Keratinocyte (primary cell): Measurements from ENCODE around the gene YAE1. TPM values are rescaled to one million over a fixed set of nuclear protein-coding genes. Genes with fewer than 3 reads are reported as not detected.

Experiments
- DNase-seq: peaks from one replicate; pipeline ENCODE4 v3.0.0-alpha.2; 2011; ENCODE audit warnings: low read depth, missing footprints, low spot score
- FAIRE-seq: peaks from 2 replicates; lab custom pipeline; 2011; peaks lifted over from hg19 to GRCh38; lab: Jason Lieb, UNC
- H2AFZ ChIP-seq: 2 replicates; pipeline ENCODE4 v1.6.0; 2012; ENCODE audit warnings: low read length, control low read depth, inconsistent platforms; ENCODE audit not compliant: control insufficient read depth
- H3K27ac ChIP-seq: 2 replicates; pipeline ENCODE4 v1.5.1; 2011; ENCODE audit warnings: low read length; ENCODE audit not compliant: control insufficient read depth, insufficient read depth
- H3K27me3 ChIP-seq: 3 replicates; pipeline ENCODE4 v1.6.0; 2011; ENCODE audit warnings: low read length; ENCODE audit not compliant: control insufficient read depth, insufficient read depth; ENCODE audit errors: extremely low read depth
- H3K36me3 ChIP-seq, 2 experiments: 2 replicates in 1 of 2; 3 replicates in 1 of 2; pipeline ENCODE4 v1.5.1; 2011; ENCODE audit warnings: low read length in 2 of 2, mild to moderate bottlenecking in 1 of 2; ENCODE audit not compliant: control insufficient read depth in 2 of 2, insufficient read depth in 2 of 2; ENCODE audit errors: extremely low read depth in 1 of 2
- H3K4me1 ChIP-seq: 3 replicates; pipeline ENCODE4 v1.5.1; 2011; ENCODE audit warnings: low read length; ENCODE audit not compliant: control insufficient read depth, insufficient read depth; ENCODE audit errors: extremely low read depth
- H3K4me2 ChIP-seq: 3 replicates; pipeline ENCODE4 v1.6.0; 2011; ENCODE audit warnings: low read depth, low read length; ENCODE audit not compliant: control insufficient read depth, insufficient read depth; ENCODE audit errors: extremely low read depth
- H3K4me3 ChIP-seq, 3 experiments: fragments of 200-600 bp in 1 of 3; sonication (generic) in 1 of 3; 2 replicates in 2 of 3; 3 replicates in 1 of 3; pipeline ENCODE4 v1.5.1; 2011 to 2016; ENCODE audit warnings: low read length in 3 of 3, mild to moderate bottlenecking in 3 of 3, control low read depth in 2 of 3, inconsistent platforms in 1 of 3, low read depth in 1 of 3, mixed read lengths in 1 of 3, mixed run types in 1 of 3, moderate library complexity in 1 of 3; ENCODE audit not compliant: control insufficient read depth in 2 of 3, insufficient read depth in 2 of 3; ENCODE audit errors: extremely low read depth in 1 of 3
- H3K79me2 ChIP-seq: 2 replicates; pipeline ENCODE4 v1.6.0; 2012; ENCODE audit warnings: low read length; ENCODE audit not compliant: control insufficient read depth, insufficient read depth
- H3K9ac ChIP-seq: 3 replicates; pipeline ENCODE4 v1.6.0; 2011; ENCODE audit warnings: low read length; ENCODE audit not compliant: control insufficient read depth, insufficient read depth; ENCODE audit errors: extremely low read depth
- H3K9me1 ChIP-seq: 3 replicates; pipeline ENCODE4 v1.6.0; 2011; ENCODE audit warnings: low read length; ENCODE audit not compliant: control insufficient read depth, insufficient read depth; ENCODE audit errors: extremely low read depth
- H3K9me3 ChIP-seq: 2 replicates; pipeline ENCODE4 v1.5.1; 2012; ENCODE audit warnings: low read depth, low read length; ENCODE audit not compliant: control insufficient read depth
- H4K20me1 ChIP-seq: 3 replicates; pipeline ENCODE4 v1.6.0; 2011; ENCODE audit warnings: low read length; ENCODE audit not compliant: control insufficient read depth, insufficient read depth; ENCODE audit errors: extremely low read depth
- EZH2 ChIP-seq: IDR thresholded peaks from one replicate; pipeline ENCODE4 v1.6.1; 2012; ENCODE audit warnings: inconsistent platforms, mild to moderate bottlenecking, low read length, moderate library complexity
- dilution Hi-C: fragments of 300-500 bp; cut with MboI; formaldehyde crosslinking; loops from one replicate; pipeline ENCODE4 v1.7.0; 2020; ENCODE audit warnings: low sequenced_read_pairs; ENCODE audit not compliant: extremely low pct_ligation_motif_present
- polyA plus RNA-seq, 5 experiments: library from polyadenylated mRNA; depleted of rRNA in 3 of 5; stranded (reverse) in 3 of 5; stranded (forward) in 1 of 5; unstranded in 1 of 5; fragments of >200 nt; gene quantifications; 1 replicate in 1 of 5; 2 replicates in 3 of 5; 3 replicates in 1 of 5; pipeline versions ENCODE4 v1.2.1 to v1.2.3, GENCODE V29; 2011 to 2012; ENCODE audit warnings: missing spikeins in 2 of 5, low read depth in 1 of 5, low replicate concordance in 1 of 5
- TF ChIP-seq, protein P1 (sequence below), 3 experiments: IDR thresholded peaks in 1 of 3; conservative IDR thresholded peaks in 1 of 3; optimal IDR thresholded peaks in 1 of 3; 2 replicates in 2 of 3; 3 replicates in 1 of 3; pipeline versions ENCODE3 to v1.5.1; 2011; ENCODE audit warnings: low read length in 3 of 3, mild to moderate bottlenecking in 3 of 3, moderate library complexity in 2 of 3, control low read depth in 1 of 3, inconsistent platforms in 1 of 3; ENCODE audit not compliant: insufficient read depth in 2 of 3; ENCODE audit errors: extremely low read depth in 1 of 3

YAE1 gene
- polyA plus RNA-seq, 1 donor (not counting 4 experiments of a cell fraction or from before 2014, with no cell fraction given) = 43.7 TPM

DNA sequence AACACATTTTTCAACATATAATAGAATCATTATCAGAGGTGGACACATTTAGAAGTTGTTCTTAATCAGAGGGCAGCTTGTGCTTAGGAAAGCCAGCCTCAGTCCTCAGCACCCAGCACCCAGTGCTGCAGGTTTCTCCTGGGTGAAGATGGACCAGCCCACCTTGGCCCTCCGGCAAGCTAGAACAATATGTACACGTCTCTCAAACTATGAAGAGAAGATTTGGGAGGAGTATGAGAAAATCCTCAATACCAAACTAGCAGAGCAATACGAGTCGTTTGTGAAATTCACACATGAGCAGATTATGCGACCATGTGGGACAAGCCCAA, 43.7 kb downstream of the YAE1 start:
- Histone ChIP-seq H3K4me2 (peak overlapping the region; percentile 64), H2AFZ (peak overlapping the region; percentile 72), H3K9me1 (no peaks in the 10 kb centered on the region), H3K9ac (peak overlapping the region; percentile 74), H3K27ac (peak overlapping the region; percentile 86), H3K36me3 (no peaks in the 10 kb centered on the region), H3K27me3 (no peaks in the 10 kb centered on the region), H3K79me2 (no peaks in the 10 kb centered on the region), H4K20me1 (no peaks in the 10 kb centered on the region), H3K9me3 (no peaks in the 10 kb centered on the region), H3K4me1 (peaks cover 55% of the 10 kb centered on the region), H3K4me3 (peak overlapping the region; percentile 4 to 29 (median 16))
- DNase-seq (no peak), FAIRE-seq (peak; percentile 49)
- dilution Hi-C loops = no loop called here
- no peak for TF ChIP-seq EZH2
- TF ChIP-seq, protein P1, sequence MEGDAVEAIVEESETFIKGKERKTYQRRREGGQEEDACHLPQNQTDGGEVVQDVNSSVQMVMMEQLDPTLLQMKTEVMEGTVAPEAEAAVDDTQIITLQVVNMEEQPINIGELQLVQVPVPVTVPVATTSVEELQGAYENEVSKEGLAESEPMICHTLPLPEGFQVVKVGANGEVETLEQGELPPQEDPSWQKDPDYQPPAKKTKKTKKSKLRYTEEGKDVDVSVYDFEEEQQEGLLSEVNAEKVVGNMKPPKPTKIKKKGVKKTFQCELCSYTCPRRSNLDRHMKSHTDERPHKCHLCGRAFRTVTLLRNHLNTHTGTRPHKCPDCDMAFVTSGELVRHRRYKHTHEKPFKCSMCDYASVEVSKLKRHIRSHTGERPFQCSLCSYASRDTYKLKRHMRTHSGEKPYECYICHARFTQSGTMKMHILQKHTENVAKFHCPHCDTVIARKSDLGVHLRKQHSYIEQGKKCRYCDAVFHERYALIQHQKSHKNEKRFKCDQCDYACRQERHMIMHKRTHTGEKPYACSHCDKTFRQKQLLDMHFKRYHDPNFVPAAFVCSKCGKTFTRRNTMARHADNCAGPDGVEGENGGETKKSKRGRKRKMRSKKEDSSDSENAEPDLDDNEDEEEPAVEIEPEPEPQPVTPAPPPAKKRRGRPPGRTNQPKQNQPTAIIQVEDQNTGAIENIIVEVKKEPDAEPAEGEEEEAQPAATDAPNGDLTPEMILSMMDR (optimal IDR thresholded peaks at IDR 0.05 in 1 of 3, IDR thresholded peaks at IDR 0.05 in 1 of 3, conservative IDR thresholded peaks at IDR 0.05 in 1 of 3; ENCODE audit: extremely low read depth in 1 of 3, insufficient read depth in 2 of 3, low read length in 3 of 3) = no peak

DNA sequence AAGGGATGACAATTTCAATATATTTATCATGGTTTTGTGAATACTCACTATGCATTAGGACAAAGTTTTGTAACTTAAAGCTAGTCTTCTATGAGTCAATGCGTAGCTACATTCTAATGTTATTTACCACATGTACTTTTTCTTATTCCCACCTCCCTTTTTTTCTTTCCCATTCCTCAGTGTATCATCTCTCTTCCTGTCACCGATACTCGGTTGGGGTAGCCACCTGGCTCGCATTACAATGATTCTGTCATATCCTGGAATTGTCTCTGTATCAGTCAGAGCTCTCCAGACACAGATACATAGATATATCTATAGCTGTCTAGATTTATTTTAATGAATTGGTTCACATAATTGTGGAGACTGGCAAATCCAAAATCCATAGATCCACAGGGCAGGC, 47.4 kb downstream of the YAE1 start:
- H3K9ac ChIP-seq = no peak overlapping the region
- no peak for TF ChIP-seq EZH2
- H3K79me2 ChIP-seq = no peaks in the 10 kb centered on the region
- no peak for DNase-seq
- no peak overlapping the region for H3K4me2 ChIP-seq
- H2AFZ ChIP-seq = no peak overlapping the region
- H3K9me3 ChIP-seq = no peaks in the 10 kb centered on the region
- no peaks in the 10 kb centered on the region for H3K36me3 ChIP-seq
- H3K4me3 ChIP-seq = no peak overlapping the region
- H4K20me1 ChIP-seq = no peaks in the 10 kb centered on the region
- H3K27me3 ChIP-seq = no peaks in the 10 kb centered on the region
- peak overlapping the region; percentile 16 for H3K27ac ChIP-seq
- no peak for FAIRE-seq
- H3K9me1 ChIP-seq = no peaks in the 10 kb centered on the region
- peaks cover 37% of the 10 kb centered on the region for H3K4me1 ChIP-seq
- dilution Hi-C loops = no loop called here

DNA sequence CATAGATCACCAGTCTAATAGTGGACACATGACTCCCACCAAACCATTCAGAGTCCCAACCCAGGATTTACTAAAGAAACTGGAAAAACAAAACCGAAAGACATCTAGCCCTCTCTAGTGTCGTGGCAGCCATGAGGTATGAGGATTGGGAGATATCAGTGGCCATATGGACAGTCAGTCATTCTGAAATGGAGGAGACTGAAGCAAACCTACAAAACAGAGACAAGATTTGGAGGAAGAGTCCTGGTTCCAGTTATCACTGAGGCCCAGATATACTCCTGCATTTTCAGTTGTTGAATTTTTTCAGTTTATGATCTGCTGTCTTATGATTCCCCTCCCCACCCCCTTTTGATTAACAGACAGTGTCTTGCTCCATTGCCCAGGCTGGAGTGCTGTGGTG, 48.1 kb downstream of the YAE1 start:
- Histone ChIP-seq H3K9ac (no peak overlapping the region), H3K27me3 (no peaks in the 10 kb centered on the region), H3K4me2 (no peak overlapping the region), H3K9me1 (no peaks in the 10 kb centered on the region), H3K36me3 (no peaks in the 10 kb centered on the region), H4K20me1 (no peaks in the 10 kb centered on the region), H3K79me2 (no peaks in the 10 kb centered on the region), H3K4me1 (peaks cover 32% of the 10 kb centered on the region), H3K4me3 (no peak overlapping the region), H3K9me3 (no peaks in the 10 kb centered on the region), H2AFZ (no peak overlapping the region), H3K27ac (no peak overlapping the region)
- no peak for DNase-seq
- dilution Hi-C loops = no loop called here
- FAIRE-seq = no peak
- TF ChIP-seq, protein P1 (optimal IDR thresholded peaks at IDR 0.05 in 1 of 3, IDR thresholded peaks at IDR 0.05 in 1 of 3, conservative IDR thresholded peaks at IDR 0.05 in 1 of 3; ENCODE audit: extremely low read depth in 1 of 3, insufficient read depth in 2 of 3, low read length in 3 of 3) = no peak
- TF ChIP-seq EZH2 = no peak
